GM19193 (cell line): Measurements from ENCODE around the gene CCNE1.
A peak's percentile ranks its signal among the peaks of the same experiment; 100 is the strongest.

Experiments
- POLR2A ChIP-seq: IDR thresholded peaks from 4 replicates; pipeline ENCODE4 v1.6.1; 2011; ENCODE audit not compliant: insufficient read depth, insufficient read length; ENCODE audit errors: extremely low read depth

CCNE1 gene

DNA sequence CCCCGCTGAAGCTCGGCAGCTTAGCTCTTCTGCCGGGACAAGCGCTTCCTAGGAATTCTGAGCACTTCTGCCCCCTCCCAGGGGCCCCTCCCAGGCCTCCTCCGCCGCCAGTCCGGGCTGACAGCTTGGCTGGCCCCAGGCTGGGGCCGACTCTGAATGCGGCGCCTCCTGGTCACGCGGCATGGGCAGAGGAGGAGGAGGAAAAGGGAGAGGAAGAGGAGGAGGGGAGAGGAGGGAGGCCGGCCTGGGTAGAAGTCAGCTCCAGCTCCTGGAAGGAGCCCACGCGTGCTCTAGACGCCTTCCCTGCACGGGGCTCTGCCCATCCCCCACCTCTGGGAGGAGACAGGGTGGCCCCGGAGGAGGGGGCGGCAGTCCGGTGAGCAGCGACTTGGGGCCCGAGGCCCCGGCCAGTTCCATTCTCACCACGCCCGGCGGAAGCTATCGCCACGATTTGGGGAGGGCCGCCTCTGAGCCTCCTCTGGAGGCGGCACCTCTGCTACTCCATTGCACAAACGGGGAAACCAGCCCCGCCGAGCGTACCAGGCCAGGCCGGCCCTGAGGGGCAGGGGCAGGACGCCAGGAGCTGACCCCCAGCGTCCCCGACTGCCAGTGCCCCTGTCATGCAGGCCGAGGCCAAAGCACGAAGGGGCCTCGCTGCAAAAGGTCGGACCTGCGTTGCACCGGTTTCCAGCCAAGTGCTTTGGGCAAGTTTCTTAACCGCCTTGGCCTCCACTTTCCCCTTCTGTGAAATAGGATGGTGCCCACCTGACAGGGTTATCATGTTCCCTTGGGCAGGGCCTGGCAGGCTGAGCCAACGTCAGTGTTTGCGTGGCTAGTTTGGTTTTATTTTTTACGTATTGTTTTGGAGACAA, 31.6 kb downstream of the CCNE1 start:
- TF ChIP-seq POLR2A: no peak

DNA sequence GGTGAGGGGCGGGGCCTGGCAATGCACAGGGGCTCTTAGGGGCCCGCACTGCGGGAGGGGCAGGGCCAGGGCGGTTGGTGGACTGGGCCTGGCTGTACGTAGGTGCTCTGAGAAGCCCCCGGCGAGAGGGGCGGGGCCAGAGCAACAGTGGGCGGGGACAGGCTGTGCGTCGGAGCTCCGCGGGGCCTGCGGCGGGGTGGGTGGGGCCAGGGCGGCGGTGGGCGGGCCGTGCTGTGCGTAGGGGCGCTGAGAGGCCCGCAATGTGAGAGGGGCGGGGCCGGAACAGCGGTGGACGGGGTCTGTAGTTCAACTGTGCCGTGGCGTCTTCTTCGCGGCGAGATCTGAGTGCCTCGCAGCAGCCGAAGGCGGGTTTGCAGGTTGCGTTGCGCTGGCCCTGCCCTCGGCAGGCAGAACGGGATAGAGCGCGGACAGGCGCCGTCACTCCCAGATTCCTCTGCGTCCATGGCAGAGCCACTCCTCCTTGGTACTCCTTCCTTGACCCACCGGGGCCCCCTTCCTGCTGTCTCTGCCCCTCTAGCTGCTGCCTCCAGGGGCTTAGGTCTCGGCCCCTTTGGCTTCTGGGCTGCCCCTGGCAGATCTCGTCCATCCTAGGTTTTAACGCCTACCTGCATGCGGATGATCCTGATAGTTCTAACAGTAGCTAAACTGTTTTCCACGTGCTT, 33.2 kb downstream of the CCNE1 start:
- TF ChIP-seq POLR2A: peak; percentile 42

DNA sequence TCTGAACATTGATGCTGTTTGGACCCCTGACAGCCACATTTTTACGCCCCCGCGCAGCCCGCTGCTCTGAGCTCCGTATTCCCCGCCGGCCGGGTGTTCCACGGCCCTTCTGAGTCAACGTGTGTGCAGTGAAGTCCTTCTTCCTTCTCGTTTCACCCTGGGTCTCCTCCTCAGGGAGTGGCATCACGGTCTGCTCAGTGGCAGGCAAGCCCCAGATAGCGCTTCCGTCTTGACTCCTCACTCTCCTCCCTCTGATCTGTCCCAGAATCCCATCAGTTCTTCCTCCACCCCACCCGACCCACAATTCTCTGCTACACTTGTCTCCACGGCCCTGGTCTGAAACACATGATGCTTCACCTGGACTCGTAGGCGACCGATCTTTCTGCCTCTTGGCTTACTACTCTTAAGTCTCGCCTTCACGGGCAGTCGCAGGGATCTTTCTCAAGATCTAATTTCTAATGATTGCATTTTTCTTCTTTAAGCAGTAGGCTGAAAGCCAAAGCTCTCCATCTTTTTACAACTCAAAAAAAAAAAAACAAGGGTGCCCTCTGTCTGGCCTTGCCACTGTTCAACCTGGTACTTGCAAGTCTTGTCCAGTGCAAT, 33.9 kb downstream of the CCNE1 start:
- TF ChIP-seq POLR2A: no peak

DNA sequence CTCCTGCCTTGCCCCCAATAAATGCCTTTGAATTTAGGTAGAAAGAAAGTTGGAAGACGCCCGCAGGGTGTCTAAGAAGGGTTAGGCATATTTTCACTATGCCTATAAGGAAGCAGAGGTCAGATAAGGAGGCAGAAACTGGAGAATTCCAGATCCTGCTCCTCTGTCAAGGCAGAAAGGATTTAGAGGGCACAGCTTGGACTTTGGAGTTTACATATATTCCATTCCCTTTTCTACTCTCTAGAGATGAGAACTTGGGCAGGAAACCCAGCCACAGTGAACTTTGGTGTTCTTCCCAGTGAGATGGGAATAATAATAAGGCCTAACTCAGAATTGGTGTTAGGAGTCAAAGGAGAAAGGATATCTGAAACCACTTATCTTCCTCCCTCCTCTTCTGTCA, 37.4 kb downstream of the CCNE1 start:
- TF ChIP-seq POLR2A: no peak

DNA sequence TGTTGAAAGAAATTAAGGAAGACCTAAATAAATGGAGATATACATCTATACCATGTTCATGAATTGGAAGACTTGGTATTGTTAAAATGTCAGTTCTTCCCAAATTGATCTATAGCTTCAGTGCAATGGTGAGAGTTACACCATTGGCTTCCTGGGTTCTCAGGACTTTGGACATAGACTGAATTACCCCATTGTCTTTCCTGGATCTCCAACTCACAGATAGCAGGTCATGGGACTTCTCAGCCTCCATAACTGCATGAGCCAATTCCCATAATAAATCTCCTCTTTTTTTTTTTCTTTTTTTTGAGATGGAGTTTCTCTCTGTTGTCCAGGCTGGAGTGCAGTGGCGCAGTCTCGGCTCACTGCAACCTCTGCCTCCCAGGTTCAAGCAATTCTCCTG, 38.7 kb downstream of the CCNE1 start:
- TF ChIP-seq POLR2A: no peak

DNA sequence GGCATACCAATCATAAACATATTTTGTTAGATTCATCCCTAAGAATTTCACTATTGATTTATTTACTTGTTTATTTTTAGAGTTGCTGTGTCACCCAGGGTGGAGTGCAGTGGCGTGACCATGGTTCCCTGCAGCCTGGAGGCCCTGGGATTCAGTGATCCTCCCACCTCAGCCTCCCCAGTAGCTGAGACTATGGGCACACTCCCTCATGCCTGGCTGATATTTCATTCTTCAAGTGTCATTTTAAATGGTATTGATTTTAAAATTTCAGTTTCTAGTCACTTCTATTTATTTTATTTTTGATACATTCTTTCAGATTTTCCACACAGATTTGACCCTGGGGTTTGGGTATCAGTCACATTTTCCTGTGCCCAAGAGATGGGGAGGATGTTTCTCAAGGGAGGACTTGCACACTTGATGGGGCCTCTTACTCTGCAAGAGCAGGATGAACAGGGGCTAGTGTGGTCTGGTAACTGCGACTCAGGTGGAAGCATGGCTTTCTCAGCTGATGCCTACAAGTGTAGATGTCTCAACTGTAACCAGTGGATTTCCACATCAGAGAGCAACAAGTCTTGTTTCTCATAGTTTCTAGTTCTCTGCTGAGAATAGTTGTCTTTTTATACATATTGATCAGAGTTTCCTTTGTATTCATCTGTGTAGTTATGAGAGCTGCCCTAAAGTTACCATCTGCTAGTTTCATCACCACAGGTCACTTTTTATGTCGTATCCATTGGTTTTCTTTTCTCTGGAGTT, 40.2 kb downstream of the CCNE1 start:
- no peak for TF ChIP-seq POLR2A

DNA sequence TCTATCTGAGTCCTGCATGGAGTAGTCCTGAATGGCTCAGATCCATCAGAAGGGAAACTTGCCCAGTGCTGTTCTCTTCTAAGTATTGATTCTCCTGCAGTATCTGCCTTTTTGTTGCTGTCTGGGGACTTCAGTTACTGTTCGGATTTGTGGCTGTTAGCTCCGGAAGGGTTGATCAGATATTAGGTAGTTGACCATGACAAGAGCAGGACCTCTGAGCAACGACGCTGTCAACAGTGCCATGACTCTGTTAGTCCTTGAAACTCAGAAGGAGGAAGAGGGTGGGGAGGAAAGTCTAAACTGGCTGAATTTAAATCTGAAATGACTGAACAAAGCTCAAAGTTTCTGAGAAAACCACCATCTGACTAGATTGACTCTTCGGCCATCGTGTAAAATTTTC, 42.2 kb downstream of the CCNE1 start:
- no peak for TF ChIP-seq POLR2A

DNA sequence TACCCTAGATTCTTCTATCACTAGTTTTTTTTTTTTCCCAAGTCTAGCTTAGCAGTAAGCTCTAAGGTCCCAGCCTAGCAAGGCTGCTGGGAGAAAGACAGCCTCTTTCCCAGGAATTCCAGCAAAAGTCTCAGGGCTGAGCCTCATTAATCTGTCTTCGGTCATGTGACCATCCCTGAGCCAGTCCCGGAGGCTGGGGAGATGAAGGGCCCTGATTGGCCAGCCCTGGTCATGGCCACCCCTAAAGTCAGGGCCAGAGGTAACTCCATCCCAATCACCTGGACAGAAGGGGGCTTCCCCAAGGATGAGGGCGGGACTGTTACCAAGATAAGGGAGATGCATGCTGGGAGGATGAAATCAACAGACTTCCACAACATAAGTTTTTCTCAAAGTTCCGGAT, 43.3 kb downstream of the CCNE1 start:
- TF ChIP-seq POLR2A: no peak

DNA sequence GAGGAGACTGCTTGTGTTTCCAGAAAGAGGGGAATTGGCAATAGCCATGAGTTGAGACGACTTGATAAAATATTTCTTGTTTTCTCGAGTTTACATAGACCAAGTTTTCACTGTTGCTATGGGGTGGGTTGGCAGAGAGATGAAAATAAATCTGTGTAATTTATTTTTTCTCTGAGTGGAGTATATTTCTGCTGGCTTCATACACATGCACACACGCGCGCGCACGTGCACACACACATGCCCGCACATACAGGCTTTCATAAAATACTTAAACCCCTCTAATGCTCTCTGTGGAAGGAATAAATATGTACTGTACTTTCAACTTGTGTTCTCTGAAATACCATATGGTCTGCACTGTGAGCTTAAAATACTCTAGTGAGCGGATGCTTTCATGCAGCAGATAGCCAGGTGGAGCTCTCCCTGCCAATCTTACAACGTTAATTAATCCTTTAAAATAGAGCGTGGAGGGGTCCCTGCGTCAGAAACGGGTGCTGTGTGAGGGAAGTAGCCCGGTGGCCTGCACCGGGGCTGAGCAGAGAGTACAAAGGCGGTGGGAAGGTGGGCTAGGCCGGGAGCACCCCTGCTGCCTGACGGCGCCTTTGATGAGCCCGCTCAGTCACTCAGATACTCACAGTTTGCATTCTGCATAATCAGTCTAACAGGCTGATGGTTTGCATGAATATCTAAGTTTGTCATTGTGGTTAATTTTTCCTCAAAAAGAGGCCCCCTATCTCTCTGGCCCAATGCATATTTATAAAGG, 44.1 kb downstream of the CCNE1 start:
- TF ChIP-seq POLR2A: no peak

DNA sequence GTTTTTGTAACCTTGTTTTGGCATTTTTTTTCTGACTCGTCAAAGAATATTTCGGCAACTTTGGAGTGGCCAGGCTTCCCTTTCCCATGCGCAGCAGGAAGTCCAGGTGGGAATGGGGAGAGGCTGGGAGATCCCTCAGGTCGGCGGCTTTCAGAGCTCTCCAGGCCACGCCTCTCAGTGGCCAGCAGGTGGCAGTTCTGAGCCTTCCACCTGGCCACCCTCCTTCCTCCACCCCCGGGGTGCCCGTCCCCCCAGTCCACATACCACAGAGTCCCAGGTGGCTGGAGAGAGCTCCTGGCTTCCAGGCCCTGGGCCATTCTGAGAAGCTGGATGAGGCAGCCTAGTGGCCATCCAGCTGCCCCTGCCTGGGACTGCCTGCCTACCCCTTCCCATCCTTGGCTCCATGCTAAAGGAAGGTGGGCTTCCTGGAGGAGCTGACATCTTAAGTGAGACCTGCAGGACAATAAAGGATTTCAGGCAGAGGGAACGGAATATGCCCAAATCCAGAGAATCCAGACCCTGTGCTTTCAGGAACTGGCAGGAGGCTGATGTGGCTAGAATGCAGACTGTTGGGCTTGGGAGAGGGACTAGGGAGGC, 46.3 kb downstream of the CCNE1 start:
- no peak for TF ChIP-seq POLR2A

DNA sequence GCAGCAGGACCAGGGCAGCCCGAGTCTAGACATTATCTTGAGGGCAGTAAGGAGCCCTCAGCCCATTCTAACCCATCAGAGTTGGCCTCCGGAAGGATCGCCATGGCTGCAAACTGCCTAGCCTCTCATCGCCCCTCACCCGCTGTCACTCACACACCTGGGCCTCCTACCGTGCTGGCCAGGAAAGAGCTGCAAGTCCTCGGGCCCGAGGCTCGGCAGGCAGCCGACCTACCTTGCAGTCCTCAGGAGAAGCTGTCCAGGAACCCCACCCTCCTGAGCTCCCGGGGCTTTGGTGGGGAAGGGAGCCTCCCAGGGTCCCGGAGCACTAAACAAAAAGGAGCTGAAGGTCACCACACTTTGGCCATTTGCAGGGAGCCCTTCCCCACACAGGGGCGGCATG, 46.8 kb downstream of the CCNE1 start:
- no peak for TF ChIP-seq POLR2A

DNA sequence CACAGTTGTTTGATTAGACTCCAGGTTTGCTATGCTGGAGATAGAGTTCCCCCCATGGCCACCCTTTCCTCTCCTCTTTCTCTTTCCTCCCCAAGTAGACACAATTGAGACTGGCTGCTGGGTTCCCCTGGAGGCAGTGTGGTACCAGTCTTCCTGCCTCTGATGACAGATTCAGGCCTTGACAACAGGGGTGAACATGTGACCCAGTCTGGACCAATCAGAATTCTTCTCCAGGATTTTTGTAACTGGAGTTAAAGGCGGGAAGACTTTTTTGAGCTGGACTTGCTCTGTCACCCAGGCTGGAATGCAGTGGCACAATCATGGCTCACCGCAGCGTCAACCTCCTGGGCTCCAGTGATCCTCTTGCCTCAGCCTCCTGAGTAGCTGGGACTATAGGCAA, 48.7 kb downstream of the CCNE1 start:
- TF ChIP-seq POLR2A: no peak

DNA sequence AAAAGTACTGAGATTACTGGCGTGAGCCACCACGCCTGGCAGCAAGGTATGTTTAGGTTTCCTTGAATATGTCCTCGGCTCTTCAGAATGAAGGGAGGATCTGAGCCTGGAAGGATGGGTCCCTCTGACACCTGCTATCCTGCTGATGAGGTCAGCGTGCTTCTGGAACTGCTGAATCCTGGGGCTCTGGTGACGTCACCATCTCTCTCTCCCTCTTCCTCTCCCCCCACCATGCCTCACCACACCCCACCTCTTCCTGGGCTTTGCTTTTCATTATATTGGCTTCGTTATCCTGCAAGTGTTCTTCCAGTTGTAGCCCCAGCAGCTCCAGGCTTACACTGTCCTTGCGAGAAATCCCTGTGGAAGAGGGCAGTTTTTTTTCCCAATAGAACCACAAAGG, 49.8 kb downstream of the CCNE1 start:
- no peak for TF ChIP-seq POLR2A

DNA sequence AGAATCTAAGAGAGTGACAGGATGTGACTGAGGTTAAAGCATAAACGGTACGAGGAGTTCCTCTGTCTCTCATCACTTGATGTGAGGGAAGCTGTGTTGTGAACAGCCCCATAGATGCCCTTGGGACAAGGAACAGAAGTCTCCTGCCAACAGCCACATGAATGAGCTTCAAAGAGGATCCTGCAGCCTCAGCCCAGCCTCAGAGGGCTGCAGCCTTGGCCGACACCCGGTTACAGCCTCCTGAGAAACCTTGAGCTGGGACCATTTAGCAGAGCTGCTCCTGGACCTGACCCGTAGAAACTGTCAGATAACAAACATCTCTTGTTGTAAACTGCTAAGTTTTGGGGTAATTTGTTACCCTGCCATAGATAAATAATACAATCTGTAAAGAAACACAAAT, 54.2 kb downstream of the CCNE1 start:
- no peak for TF ChIP-seq POLR2A
